Natural killer cell (primary cell): Measurements from ENCODE around the gene DDX39A. TPM values are rescaled to one million over a fixed set of nuclear protein-coding genes. Genes with fewer than 3 reads are reported as not detected.

Experiments used
- ATAC-seq, 3 donors: fragments of 150-1000 bp in 2 of 3; fragments of 200-7000 bp in 1 of 3; cut with Tn5 transposase; 1 replicate in 1 of 3; 2 replicates in 2 of 3; pipeline ENCODE4 v1.10.0; 2021; ENCODE audit warnings: mild to moderate bottlenecking in 2 of 3, moderate library complexity in 2 of 3
- DNase-seq, 2 donors: peaks; one replicate each; pipeline versions ENCODE4 v3.0.0 to v3.0.0-alpha.2; 2013 to 2021; ENCODE audit warnings: mixed read lengths in 1 of 2
- H3K27ac ChIP-seq: one replicate; pipeline ENCODE4 v1.5.1; 2013; ENCODE audit warnings: mild to moderate bottlenecking, low read length
- H3K27me3 ChIP-seq: one replicate; pipeline ENCODE4 v1.6.1; 2013; ENCODE audit warnings: low read length; ENCODE audit not compliant: control insufficient read depth, insufficient read depth
- H3K36me3 ChIP-seq: one replicate; pipeline ENCODE4 v1.6.1; 2013; ENCODE audit warnings: low read length; ENCODE audit not compliant: control insufficient read depth, insufficient read depth
- H3K4me1 ChIP-seq: one replicate; pipeline ENCODE4 v1.6.1; 2013; ENCODE audit warnings: low read length; ENCODE audit not compliant: control insufficient read depth, insufficient read depth
- H3K4me3 ChIP-seq: one replicate; pipeline ENCODE4 v1.5.1; 2013; ENCODE audit warnings: low read length
- H3K9me3 ChIP-seq: one replicate; pipeline ENCODE4 v1.6.1; 2013; ENCODE audit warnings: low read length; ENCODE audit not compliant: control insufficient read depth, insufficient read depth
- H3K27ac Mint-ChIP-seq, 2 donors: one replicate each; pipeline ENCODE4 v1.8.0; 2022; ENCODE audit warnings: mild to moderate bottlenecking in 2 of 2, mixed read lengths in 2 of 2, moderate library complexity in 1 of 2
- H3K27me3 Mint-ChIP-seq, 2 donors: one replicate each; pipeline ENCODE4 v1.8.0; 2022; ENCODE audit warnings: low read depth in 2 of 2, mixed read lengths in 2 of 2
- H3K36me3 Mint-ChIP-seq: one replicate; pipeline ENCODE4 v1.8.0; 2022; ENCODE audit warnings: mixed read lengths
- H3K4me1 Mint-ChIP-seq, 2 donors: one replicate each; pipeline ENCODE4 v1.8.0; 2022; ENCODE audit warnings: mixed read lengths in 2 of 2
- H3K4me3 Mint-ChIP-seq: one replicate; pipeline ENCODE4 v1.8.0; 2022; ENCODE audit warnings: mild to moderate bottlenecking, moderate library complexity, mixed read lengths
- H3K9me3 Mint-ChIP-seq, 2 donors: one replicate each; pipeline ENCODE4 v1.8.0; 2022; ENCODE audit warnings: mixed read lengths in 2 of 2
- CTCF ChIP-seq: fragments of 200-600 bp; IDR thresholded peaks from one replicate; pipeline ENCODE4 v1.8.0; 2022; ENCODE audit warnings: antibody characterized with exemption
- WGBS: methylation state at CpG from one replicate; pipeline ENCODE4 v1.1.7; 2013; ENCODE audit warnings: missing lambda C conversion rate; ENCODE audit not compliant: insufficient coverage; 5-methylcytosine and 5-hydroxymethylcytosine counted together
- intact Hi-C: fragments of 100-400 bp; cut with micrococcal nuclease; formaldehyde crosslinking; loops from one replicate; pipeline ENCODE4 v1.14.2; 2022
- total RNA-seq, 4 donors: library from RNA; stranded (reverse); fragments of 120-200 nt in 1 of 4; gene quantifications; one replicate each; pipeline versions ENCODE4 v1.2.3 to v1.2.4, GENCODE V29; 2013 to 2022

DDX39A gene
- total RNA-seq, 3 donors from 2014 or later (not counting 1 experiment from before 2014, with no cell fraction given) = 397 to 569 (median 557) TPM

- no peaks in the 10 kb centered on the region for H3K27me3 ChIP-seq
- no peaks in the 10 kb centered on the region for H3K36me3 Mint-ChIP-seq
- H3K4me1 ChIP-seq = peaks cover 66% of the 10 kb centered on the region
- H3K9me3 ChIP-seq = no peaks in the 10 kb centered on the region
- ATAC-seq = peak; percentile 39 to 50 (median 43)
- peak overlapping the region; percentile 89 for H3K4me3 Mint-ChIP-seq
- H3K27ac ChIP-seq = peak overlapping the region; percentile 72
- 5% methylated on average over 32 of the region's 35 CpGs for WGBS
- peak in 1 of 2 donors; percentile 72 for DNase-seq
- peak overlapping the region; percentile 86 to 95 for H3K27ac Mint-ChIP-seq
- no peak for TF ChIP-seq CTCF
- no peaks in the 10 kb centered on the region for H3K27me3 Mint-ChIP-seq
- no peaks in the 10 kb centered on the region for H3K36me3 ChIP-seq
- no peaks in the 10 kb centered on the region for H3K9me3 Mint-ChIP-seq
- peaks cover 41 to 56% of the 10 kb centered on the region in 2 donors for H3K4me1 Mint-ChIP-seq
- intact Hi-C loops = no loop called here
- peak overlapping the region; percentile 46 for H3K4me3 ChIP-seq
These were observed 55.7 kb downstream of the DDX39A start for GRCh38 chr19:14363183-14364097.

GRCh38 chr19:14361824-14362223, 57.3 kb downstream of the DDX39A start:
- Mint-ChIP-seq H3K4me1 (peaks cover 32 to 42% of the 10 kb centered on the region in 2 donors), H3K4me3 (peak overlapping the region; percentile 89), H3K27me3 (no peaks in the 10 kb centered on the region), H3K27ac (peak overlapping the region; percentile 86 to 95), H3K9me3 (no peaks in the 10 kb centered on the region), H3K36me3 (no peaks in the 10 kb centered on the region)
- DNase-seq (peak in 1 of 2 donors; percentile 80), ATAC-seq (peak; percentile 54 to 71 (median 56))
- Histone ChIP-seq H3K9me3 (no peaks in the 10 kb centered on the region), H3K4me1 (peaks cover 62% of the 10 kb centered on the region), H3K27me3 (no peaks in the 10 kb centered on the region), H3K36me3 (no peaks in the 10 kb centered on the region), H3K4me3 (no peak overlapping the region), H3K27ac (peak overlapping the region; percentile 41)
- 50% methylated on average over 7 of the region's 7 CpGs for WGBS
- intact Hi-C loops = loop anchor here (1.0 kb wide), 1 partner anchor 44 kb away; no protein-coding TSS in a partner anchor
- peak; percentile 38 for TF ChIP-seq CTCF

Other genes starting within 250 kb of the DDX39A start
- 10 to 100 TPM; 47.3 to 54.3 (median 52.7) TPM for gene ADGRL1, start 213.2 kb downstream of the DDX39A start, total RNA-seq
- gene ADGRE5, start 37.9 kb downstream of the DDX39A start, total RNA-seq = 1,000 to 10,000 TPM; 1,036 to 1,703 (median 1,382) TPM
- gene PKN1, start 14.0 kb upstream of the DDX39A start, total RNA-seq = 100 to 1,000 TPM; 323 to 351 (median 350) TPM
- gene PTGER1, start 56.0 kb upstream of the DDX39A start, total RNA-seq = under 1 TPM in 2 of 3 donors, not detected in 1; 0.35 to 0.73 TPM
- gene GIPC1, start 76.8 kb upstream of the DDX39A start, total RNA-seq = 10 to 100 TPM; 25.3 to 34.5 (median 31.4) TPM
- gene DNAJB1, start 99.1 kb upstream of the DDX39A start, total RNA-seq = 100 to 1,000 TPM; 148 to 238 (median 192) TPM
- gene TECR, start 110.3 kb upstream of the DDX39A start, total RNA-seq = 100 to 1,000 TPM; 123 to 158 (median 131) TPM
- 100 to 1,000 TPM in 2 of 3 donors, 10 to 100 TPM in 1; 97.1 to 120 (median 108) TPM for gene NDUFB7, start 152.7 kb upstream of the DDX39A start, total RNA-seq
- gene CLEC17A, start 163.7 kb upstream of the DDX39A start, total RNA-seq = 1 to 10 TPM in 1 of 3 donors, under 1 TPM in 2; 0.18 to 1.5 (median 0.45) TPM